ENCODE data around the gene POU4F3.
"Not testable (repeated sequence)": the region's sequence is repeated elsewhere in the genome, so short reads cannot be mapped to it uniquely, and the experiment has no call there.

POU4F3 gene, protein sequence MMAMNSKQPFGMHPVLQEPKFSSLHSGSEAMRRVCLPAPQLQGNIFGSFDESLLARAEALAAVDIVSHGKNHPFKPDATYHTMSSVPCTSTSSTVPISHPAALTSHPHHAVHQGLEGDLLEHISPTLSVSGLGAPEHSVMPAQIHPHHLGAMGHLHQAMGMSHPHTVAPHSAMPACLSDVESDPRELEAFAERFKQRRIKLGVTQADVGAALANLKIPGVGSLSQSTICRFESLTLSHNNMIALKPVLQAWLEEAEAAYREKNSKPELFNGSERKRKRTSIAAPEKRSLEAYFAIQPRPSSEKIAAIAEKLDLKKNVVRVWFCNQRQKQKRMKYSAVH

DNA sequence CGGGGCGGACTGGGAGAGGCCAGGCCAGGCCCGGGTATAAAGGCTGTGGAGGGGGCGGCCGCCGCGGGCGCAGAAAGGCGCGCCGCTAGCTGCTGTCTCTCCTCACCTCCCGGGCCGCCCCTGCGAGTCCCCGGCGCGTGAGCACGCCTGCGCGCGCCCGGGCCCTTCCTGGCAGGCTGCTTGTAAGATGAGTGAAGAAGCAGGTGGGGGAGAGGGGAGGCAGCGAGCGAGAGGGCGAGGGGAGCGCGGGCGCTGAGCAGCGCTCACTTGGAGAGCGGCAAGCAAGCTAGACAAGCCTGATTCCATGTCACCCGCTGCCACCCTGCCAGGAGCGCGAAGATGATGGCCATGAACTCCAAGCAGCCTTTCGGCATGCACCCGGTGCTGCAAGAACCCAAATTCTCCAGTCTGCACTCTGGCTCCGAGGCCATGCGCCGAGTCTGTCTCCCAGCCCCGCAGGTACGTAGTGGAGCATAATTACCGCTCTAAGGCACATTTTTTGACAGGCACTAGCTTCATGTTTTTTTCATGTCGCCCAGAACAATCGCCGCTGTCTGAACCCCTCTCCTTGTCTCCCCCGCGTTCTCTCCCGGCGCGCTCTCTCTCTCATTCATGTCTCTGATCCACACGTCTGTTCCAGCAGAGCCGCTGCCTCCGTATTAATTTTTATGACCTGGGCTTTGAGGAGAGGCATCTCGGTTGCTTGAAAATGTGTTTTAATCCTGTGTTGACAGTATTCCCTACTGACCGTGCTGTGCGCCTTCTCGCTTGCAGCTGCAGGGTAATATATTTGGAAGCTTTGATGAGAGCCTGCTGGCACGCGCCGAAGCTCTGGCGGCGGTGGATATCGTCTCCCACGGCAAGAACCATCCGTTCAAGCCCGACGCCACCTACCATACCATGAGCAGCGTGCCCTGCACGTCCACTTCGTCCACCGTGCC is at the start of gene POU4F3:
POU4F3 (plus strand) TSS at position 66 of the 941 bp plus-strand sequence; CDS start at position 340, 274 bp downstream.
- DNase-seq, result peak; percentile 20

- no peak for DNase-seq
Measured at GRCh38 chr5:146290318-146290717, 48.3 kb upstream of the POU4F3 start.

DNA sequence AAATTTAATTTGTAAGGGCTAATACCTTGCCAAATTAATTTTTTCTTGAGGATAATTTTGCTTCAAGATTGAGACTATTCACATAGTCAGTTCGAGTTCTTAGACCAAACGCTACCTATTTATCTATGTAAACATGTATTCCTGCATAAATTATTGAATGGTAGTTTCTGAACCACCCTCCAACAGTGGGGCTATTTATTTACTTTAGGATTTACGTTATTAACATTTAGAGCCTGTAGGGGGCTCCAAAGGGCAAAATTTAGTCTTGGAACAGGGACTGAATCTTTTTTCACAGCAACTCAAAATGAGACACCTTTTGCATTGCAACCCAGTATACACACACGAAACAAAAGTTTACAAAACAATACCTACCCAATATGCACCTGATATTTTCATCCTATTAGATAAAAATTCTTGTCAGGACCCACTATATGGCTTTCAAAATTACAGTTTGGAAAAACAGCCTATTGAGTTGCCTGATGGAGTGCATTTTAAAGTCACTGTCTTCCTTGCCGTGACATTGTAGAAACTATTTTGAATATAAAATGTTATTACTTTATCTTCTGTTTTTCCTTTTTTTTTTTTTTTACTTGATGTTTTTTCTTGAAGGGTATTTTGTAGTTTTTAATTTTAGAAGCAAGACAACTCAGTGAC is 47.1 kb upstream of the POU4F3 start:
- peak; percentile 2 for DNase-seq

DNA sequence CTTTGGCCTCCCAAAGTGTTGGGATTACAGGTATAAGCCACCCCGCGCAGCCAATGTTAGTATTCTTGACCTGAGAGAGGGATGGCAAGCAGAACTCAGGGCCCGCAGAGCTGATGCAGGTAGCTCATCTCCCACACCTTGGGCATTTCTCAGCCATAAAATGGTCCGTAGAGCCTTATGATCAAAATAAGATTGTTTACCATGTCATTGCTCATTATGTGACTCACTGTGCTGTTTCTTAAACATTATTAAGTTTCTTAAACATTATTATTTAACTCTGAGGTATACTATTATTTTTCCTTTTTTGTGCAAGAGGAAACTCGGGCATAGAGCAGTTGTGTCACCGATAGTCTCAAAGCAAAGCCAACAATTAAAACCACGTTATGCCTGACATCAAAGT is 42.4 kb upstream of the POU4F3 start:
- no peak for DNase-seq

DNA sequence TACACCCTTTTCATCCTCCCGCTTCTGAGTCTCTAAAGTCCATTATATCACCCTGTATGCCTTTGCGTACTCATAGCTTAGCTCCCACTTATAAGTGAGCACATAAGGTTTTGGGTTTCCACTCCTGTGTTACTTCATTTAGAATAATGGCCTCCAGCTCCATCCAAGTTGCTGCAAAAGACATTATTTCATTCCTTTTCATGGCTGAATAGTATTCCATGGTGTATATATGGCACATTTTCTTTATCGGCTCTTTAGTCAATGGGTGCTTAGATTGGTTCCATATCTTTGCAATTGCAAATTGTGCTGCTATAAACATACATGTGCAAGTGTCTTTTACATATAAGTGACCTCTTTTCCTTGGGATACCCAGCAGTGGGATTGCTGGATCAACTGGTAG is 39.7 kb upstream of the POU4F3 start:
- DNase-seq, result not testable (repeated sequence)

DNA sequence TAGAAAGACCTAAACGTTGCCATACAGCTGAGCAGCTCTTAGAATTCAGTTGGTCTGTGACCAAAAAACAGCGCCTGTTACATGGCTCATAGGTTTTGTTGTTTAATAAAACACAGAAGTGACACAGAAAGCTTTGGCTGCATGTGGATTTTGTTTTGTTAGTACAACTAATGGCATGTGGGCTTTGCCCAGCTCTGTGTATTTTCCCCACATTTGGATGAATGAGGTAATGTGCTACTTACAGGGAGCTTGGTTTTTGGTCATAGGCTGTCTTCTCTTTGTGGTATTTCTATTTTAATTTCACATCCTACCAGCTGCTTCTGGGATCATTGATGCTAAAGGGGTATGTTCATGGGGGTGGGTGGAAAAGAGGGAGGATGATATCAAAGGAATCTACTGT is 37.0 kb upstream of the POU4F3 start:
- no peak for DNase-seq

DNA sequence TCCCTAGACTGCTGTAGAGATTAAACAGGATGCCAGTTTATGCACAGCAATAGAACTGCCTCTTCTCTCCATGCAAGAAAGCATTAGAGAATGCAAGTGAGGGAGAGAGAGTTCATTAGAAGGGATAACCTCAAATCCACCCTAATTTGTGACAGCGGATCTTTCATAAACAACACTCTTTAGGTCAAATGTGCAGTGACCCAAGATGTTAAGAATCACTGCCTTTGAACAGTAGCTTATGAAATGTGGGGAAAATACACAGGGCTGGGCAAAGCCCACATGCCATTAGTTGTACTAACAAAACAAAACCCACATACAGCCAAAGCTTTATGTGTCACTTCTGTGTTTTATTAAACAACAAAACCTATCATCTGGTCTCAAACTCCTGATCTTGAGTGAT is 36.2 kb upstream of the POU4F3 start:
- no peak for DNase-seq

GRCh38 chr5:146306838-146307237 is 31.8 kb upstream of the POU4F3 start:
- DNase-seq, result no peak

DNA sequence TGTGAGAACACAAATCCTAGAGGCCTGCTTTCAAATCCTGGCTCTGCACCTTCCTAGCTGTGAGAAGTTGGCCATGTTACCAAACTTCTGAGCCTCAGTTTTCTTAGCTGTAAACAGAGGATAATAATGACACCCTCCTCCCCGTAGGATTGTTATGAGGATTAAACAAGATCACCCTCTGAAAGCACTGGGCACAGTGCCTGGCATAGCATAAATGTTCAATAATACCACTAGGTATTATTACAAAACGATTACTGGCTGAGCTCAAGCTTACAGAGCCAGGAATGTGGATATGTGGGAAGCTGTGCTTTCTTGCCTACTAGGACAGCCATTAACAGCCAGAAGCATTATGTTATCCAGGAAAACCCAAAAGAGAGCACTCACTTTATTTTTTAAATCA is 30.8 kb upstream of the POU4F3 start:
- no peak for DNase-seq

DNA sequence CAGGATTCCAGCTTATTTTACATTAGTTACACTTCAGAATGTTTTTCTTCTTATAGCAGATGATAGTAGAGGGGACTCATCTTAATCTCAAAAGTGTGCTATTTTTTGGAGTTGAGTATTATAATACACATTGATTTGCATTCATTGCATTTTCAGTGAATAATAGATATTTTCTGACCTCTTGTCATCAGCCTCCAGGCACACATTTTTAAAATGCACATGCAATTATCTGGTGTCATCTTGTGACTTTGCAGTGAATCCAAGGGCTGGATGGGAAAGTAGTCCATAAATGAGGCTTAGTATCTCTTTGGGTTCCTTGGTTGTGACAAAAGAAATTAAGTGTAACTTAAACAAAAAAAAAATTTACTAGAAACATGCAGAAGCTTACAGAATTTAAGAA is 28.1 kb upstream of the POU4F3 start:
- DNase-seq, result no peak

- no peak for DNase-seq
Measured at GRCh38 chr5:146311278-146311677, 27.4 kb upstream of the POU4F3 start.

DNA sequence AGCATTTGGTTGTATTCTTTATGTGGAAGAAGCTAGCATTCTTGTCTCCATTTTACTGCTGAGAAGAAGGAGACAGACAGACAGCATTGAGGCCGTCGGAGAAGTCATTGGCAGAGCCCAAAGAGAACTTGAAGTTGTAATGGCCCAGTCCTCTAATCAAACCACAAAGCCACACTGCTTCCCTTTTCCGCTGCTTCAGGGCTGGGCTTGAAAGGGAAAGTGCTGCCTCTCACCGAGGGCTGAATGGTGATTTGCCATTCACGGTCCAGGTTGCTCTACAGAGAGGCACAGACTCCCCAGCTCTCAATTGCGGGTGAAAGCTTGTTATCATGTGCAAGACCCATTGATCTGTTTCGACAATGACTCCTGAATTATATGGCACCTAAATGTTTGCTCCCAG is 25.6 kb upstream of the POU4F3 start:
- no peak for DNase-seq

DNA sequence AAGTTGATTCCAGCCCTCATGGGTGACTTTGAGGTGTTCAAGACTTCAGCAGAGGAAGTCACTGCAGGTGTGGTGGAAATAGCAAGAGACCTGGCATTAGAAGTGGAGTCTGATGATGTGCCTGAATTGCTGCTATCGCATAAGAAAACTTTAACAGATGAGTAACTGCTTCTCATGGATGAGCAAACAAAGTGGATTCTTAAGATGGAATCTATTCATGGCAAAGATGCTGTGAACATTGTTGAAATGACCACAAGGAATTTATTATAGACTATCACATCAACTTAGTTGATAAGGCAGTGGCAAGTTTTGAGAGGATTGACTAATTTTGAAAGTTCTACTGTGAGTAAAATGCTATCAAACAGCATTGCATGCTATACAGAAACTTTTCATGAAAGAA is 17.1 kb upstream of the POU4F3 start:
- no peak for DNase-seq

DNA sequence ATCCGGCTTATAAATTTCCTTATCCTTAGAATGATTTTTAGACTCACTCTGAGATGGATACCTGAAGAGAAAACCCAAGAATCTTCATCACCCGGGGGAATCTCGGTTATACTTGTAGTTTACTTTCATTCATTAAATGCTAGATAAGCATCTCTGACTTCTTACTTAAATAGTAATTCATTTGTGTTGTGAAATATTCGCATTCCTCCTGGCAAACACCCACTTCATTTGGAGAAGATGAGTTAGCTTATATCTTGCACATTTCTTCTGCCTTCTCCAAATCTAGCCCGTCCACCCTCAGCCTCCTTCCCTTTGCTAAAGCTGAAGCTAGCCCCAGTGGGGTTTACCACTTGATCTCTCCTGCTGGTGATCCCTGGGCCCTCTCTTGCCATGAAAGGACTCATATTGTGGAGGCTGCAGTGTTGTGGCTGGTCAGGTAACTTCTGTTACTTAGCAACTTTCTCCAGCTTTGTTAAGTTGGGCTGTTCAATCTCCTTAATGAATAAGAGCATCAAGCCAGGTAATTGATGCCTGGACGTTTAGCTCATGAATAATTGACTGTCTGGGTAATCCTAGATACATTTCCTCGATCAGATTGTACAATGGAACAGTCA is 11.3 kb upstream of the POU4F3 start:
- DNase-seq, result no peak

DNA sequence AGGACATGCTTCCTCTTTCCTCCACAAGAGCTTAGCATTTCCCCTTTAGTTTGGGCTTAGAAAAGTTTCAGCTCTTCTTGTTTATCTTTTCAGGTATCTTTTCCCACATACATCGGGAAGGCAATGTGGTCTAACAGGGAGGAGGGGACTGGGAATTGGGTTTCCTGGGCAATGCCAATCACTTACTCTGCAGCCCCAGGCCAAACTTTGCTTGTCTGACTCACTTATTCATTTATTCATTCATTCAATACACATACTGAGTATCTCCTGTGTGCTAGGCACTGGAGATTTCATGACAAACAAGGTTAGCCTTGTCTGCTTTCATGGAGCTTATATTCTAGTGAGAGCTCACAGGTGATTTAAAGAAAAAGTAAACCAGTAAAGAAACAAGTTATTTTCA is 10.7 kb upstream of the POU4F3 start:
- no peak for DNase-seq

DNA sequence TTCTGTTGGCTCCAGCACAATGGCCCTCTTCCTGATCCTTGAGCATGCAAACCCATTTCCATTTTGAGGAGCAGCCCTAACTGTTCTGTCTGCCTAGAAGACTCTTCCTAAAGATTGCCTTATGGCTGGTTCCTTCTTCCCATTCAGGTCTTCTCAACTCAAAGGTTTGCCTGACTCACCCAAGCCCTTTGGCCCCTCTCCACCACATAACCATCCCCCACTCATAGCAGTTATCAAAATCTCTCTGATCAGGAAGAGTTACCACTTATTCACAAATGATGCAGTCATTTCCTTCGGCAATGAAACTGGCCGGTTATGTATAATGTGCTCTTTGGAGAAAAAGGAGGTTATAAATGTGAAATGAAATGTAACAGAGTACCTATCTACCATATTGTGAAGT is 8.9 kb upstream of the POU4F3 start:
- no peak for DNase-seq

DNA sequence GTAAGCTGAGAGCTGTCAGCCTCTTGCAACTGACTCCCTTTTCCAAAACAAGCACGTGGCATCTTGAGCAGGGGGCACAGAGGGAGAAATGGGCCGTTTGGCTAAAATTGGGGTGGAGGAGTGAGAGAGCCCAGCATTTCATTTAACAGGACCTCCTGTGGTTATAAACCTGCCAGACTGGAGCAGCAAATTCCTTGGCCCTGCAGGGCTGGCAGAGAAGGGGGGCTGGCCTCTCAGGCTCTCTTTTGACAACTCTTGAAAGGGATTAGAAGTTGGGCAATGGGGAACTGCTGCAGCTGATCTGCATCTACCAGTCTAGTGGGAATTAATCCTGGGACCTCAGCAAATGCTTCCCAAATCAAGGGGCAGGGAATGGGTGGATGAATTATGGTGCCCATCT is 7.2 kb upstream of the POU4F3 start:
- DNase-seq, result no peak

DNA sequence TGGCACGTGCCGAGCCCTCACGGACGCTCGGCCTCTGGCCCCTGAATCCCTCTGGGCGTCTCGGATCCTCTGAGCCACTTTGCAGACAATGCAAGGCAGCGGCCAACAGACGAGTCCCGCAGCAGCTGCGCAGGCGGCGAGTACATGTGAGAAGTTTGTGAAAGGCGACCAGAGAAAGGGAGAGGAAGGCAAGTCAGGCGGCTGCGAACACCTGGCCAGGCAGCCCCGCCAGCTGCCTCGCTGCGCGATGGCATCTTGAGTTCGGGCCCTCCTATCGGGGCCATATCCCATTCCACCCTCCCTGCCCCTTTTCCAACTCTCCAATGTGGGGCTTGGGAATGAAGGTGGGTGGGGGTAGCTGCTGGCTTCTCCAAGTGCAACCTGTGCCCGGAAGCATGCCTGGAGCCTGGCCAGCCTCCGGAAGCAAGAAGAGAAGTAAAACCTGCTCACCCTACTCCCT is 4.5 kb upstream of the POU4F3 start:
- no peak for DNase-seq

DNA sequence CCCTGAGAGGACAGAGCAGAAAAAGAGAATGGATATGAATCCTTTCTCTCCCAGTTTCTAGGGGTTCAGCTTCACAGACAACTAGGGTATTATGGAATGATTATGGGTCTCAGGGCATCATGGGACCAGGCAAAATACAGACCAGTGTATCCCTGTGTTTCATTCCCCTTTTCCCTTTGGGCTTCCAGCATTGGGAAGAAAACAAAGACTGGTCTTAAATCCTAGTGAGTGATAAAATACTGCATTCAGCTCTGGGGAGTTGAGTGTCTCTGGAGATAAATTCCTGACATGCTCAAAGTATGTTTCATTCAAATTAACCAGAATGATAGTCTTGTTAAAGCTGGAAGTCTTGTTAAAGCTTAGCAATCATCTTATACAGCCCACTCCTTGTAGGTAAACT is 2.4 kb upstream of the POU4F3 start:
- no peak for DNase-seq

DNA sequence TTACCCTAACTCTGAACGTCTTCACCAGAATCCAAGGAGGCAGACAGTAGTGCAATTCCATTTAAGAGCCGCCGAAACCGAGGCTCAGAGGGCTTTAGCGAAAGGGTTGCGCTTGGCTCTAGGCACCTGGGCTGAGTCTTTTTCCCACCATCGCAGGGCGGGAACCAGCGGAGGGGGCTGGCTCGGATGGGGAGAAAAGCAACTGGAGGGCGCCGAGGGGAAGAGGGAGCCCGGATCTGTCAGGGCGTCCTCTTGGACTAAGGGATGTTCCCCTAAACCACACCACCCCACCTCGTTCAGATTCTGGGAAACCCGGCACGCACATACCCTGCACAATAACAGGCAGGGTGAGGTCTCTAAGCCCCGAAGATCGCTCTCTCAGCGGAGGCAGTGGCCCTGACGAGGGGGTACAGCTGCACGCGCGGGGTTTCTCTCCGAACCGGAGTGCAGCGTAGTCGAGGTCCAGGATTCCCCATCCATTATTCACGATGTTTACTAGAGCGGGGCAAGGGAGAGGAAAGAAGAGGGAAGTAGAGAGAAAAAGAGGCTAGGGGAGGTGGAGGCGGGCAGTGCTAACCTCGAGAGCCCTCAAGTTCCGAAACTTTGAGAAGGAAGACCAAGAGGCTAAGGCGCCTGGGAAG is 1.3 kb upstream of the POU4F3 start:
- no peak for DNase-seq

DNA sequence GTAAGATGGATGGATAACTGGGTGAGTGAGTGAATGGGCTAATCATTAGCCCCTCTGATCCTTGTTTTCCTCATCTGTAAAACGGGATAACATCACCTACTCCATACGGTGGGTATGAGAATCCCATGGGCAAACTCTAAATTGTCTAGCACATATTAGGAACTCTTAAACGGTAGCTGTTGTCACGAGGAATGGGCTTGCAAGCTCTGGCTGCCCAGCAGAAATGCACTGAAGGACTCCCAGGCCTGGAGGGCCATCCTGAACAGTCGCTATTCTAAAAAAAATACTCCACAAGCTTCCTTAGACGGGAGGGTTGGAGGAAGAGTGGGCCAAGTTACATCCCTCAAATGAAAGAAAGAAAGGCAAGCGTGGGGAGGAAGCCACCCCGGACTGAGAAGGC is 711 bp upstream of the POU4F3 start:
- no peak for DNase-seq

DNA sequence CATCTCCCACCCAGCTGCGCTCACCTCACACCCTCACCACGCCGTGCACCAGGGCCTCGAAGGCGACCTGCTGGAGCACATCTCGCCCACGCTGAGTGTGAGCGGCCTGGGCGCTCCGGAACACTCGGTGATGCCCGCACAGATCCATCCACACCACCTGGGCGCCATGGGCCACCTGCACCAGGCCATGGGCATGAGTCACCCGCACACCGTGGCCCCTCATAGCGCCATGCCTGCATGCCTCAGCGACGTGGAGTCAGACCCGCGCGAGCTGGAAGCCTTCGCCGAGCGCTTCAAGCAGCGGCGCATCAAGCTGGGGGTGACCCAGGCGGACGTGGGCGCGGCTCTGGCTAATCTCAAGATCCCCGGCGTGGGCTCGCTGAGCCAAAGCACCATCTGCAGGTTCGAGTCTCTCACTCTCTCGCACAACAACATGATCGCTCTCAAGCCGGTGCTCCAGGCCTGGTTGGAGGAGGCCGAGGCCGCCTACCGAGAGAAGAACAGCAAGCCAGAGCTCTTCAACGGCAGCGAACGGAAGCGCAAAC is 1.1 kb downstream of the POU4F3 start:
- DNase-seq, result no peak

Measured in DMS79 treated with DMSO at 0.1 percent for 48 hours (cell line).